ENCODE measurements around the gene CMTR1.

- TF ChIP-seq ZNF529 (tag by site-specific recombination; IDR thresholded peaks at IDR 0.05; ENCODE audit: insufficient replicate concordance) (no peak), CTCF (tag by site-specific recombination; IDR thresholded peaks at IDR 0.05) (no peak), MEIS1 (CRISPR knock-in tag; IDR thresholded peaks at IDR 0.05; ENCODE audit: borderline replicate concordance) (no peak), ZNF707 (tag by site-specific recombination; IDR thresholded peaks at IDR 0.05) (no peak), ZNF664 (tag by site-specific recombination; IDR thresholded peaks at IDR 0.05) (no peak), ZNF146 (tag by site-specific recombination; IDR thresholded peaks at IDR 0.05) (no peak), EGR2 (tag by site-specific recombination; IDR thresholded peaks at IDR 0.05; ENCODE audit: low read depth) (no peak)
Observed at GRCh38 chr6:37523412-37523811, 90.4 kb downstream of the CMTR1 start.
